ENCODE results near the gene PALM2AKAP2.

The PALM2AKAP2 gene

DNA sequence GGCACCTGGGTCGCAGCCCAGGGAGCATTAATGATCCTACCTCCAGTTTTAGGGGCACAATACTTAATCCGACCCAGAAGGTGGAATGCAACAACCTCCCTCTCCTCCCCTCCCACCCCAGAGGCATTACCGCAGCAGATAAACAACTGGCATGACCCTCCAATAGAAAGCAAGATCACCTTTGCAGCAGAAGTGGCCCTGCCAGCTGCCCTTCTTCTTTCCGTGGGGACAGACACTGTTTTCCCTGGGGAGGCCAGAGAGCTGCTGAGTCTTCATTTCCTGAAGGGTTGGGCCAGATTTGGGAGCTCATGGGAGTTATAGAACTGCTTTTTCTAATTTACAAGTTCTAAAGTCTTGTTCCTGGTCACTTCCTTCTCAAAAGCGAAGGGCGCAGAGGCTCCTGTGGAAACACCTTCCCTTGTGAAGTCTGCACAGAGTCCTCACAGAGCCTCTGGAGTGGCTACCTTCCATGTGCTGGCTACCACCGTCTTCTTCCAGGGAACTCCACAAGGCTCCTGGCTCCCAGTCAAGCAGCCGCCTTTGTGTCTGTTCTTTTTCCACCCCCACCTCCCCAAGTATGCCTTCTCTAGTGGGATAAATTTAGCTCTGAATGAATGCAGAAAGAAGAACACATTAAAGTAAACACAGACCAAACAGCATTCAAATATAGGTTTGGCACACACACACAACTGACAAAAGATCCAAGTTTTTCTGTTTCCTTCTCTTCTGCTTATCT lies 8.0 kb upstream of the PALM2AKAP2 start:
- no peak for DNase-seq (ENCODE audit: low read depth in 2 of 2)

DNA sequence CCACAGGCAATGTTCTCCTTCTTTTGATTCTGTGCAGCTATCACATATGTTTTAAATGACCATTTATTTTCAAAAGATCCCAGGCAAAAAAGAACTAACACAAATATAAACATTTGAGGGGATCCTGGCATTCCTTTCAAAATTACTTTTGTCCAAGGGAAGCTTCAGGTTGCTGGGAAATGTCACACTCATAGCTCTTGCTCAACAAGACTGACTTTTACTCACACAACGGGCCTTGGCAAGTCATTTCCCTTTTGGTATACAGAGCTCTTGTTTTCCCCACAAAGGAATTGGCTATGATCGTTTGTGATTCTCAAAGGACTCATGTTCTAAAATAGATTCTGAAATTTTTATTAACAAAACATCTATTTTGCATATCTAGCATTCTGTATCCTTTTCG lies 4.5 kb upstream of the PALM2AKAP2 start:
- no peak for DNase-seq (ENCODE audit: low read depth in 2 of 2)

DNA sequence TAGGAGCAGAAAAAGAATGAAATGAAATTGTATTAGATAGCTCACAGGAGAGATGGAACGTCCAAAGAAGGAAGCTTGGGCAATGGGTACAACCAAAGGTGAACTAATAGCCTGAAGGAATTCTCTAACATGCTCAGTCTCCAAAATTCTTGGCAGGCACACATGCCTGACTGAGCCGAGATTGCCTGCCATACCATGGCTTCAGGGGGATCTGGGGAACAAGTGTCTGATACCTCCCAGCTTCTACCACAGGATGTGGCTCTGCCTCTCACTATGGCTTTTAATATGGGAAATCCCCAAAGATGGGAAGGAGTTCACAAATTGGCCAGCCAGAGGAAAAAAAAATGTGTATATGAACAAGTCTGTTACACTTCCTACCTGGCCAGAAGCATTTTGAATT lies 3.6 kb upstream of the PALM2AKAP2 start:
- no peak for DNase-seq (ENCODE audit: low read depth in 2 of 2)

DNA sequence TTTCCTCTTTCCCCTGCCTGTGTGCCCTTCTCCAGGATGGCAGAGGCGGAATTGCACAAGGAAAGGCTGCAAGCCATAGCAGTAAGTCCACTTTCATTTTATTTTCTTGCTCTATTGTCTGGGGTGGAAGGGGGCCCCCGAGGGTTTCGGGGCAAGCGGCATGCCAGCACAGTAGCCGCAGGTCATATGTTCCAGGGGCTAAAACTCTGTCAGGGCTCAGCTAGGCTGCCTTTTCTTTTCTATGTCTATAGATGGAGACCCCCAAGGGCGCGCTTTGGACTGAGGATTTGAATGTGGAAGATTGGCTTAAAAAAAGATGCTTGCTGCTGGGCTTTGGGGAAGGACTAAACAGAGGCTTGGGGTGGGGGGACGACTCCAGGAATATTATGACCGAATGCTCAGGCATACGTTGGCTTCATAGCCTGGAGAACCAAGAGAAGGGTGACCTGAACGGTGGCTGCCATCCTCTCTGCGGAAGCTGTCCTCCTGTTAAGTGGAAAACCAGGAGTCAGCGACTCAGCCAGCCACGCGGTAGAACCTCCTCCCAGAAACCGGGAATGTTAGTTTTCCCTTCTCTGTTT lies 545 bp downstream of the PALM2AKAP2 start:
- DNase-seq (ENCODE audit: low read depth in 2 of 2), result no peak

DNA sequence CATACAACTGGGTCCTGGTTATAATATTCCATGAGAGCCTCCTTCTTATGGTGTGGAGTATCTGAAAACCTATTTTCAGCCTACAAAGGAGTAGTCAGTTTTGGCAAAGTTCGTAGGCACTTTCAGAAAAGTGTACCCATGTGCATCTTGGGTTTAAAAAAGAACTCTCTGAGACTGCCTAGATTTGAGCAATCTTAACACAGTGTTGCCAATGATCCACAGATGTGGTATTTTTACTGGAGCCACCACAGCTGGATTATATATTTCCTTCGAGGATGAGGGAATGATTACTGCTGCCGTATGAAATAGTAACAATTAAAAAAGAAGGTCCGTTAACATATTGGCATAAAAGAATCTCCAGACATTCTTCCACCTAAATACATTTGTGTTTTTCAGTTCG lies 1.1 kb downstream of the PALM2AKAP2 start:
- DNase-seq (ENCODE audit: low read depth in 2 of 2), result no peak

DNA sequence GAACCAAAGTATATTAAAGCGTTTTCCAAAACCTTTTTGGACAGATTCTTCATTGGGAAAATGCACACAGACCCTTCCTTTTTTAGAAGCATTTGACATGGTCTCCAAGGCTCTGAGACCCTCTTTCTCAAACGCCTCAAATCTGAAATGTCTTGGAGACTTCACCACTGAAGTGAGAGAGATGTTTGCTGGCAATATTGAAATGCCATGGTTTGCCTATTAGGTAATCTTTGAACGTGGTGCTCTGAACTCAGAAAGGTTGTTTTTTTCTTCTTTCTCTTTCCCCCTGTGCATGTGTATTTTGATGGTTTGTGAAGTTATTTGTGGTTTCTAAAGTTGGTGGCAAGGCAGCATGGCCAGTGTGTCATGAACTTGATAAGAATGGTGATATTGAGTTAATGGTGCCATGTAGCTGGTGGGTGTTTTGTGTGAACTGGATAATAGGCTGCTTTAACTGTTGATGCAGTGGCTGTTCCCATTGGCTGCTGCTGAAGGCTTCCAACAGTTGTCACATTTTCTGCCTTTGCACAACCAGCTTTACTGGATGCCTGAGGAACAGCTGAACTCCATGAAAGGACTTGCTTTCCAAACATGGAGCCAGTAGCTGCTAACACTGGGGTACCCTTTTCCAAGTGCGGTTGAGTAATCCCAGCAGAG lies 1.7 kb downstream of the PALM2AKAP2 start:
- no peak for DNase-seq (ENCODE audit: low read depth in 2 of 2)

DNA sequence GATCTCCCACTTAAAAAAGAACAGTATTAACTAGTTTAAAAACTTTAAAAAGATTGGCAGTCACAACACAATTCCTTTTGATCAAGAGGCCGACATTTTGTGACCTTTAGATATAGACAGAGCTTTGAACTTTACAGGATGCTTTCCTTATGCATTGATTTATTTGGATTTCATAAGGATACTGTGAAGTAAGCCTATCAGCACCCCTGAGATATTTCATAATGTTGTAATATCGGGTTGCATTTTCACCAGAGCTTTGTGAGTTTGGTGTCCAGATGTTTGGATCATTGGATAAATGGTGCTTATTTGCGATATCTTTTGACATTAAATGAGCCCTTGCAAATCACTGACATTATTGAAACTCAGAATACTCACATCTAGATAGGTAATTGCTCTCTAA lies 7.7 kb downstream of the PALM2AKAP2 start:
- DNase-seq (ENCODE audit: low read depth in 2 of 2), result no peak

DNA sequence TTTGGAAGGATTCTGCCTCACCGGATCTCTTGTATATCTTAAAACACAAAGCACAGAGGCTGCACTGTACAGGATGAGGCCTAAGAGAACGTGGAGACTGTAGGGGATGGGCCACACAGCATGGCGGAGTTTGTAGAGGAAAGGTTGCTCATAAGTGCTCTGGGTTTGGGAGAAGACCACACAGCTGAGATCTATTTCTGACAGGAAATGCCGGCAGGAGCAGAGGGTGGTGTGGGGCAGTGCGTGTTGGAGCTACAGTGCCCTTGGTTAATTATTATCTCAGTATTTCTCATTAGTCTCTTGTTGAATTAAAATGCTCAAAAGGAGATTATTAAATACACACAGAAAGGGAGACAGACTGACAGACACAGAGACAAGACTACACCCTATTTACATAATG lies 9.6 kb downstream of the PALM2AKAP2 start:
- no peak for DNase-seq (ENCODE audit: low read depth in 2 of 2)

DNA sequence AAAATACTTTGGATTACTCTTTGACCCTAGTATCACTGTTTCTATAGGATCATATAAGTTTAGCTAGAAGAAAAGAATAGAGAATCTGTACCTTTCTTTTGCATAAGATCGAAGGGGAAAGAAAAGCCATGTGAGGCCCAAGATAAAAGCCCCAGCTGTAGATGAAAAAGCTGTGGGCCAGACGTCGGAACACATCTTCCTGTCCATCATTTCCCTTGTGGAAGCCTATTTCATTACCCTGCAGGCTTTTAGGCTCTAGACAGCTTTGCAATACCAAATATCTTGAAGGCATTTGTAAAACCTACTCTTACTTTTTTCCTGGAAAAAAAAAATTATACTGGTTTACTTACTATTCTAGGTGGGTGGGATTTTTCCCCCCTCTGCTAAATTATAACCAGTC lies 10.0 kb downstream of the PALM2AKAP2 start:
- no peak for DNase-seq (ENCODE audit: low read depth in 2 of 2)

DNA sequence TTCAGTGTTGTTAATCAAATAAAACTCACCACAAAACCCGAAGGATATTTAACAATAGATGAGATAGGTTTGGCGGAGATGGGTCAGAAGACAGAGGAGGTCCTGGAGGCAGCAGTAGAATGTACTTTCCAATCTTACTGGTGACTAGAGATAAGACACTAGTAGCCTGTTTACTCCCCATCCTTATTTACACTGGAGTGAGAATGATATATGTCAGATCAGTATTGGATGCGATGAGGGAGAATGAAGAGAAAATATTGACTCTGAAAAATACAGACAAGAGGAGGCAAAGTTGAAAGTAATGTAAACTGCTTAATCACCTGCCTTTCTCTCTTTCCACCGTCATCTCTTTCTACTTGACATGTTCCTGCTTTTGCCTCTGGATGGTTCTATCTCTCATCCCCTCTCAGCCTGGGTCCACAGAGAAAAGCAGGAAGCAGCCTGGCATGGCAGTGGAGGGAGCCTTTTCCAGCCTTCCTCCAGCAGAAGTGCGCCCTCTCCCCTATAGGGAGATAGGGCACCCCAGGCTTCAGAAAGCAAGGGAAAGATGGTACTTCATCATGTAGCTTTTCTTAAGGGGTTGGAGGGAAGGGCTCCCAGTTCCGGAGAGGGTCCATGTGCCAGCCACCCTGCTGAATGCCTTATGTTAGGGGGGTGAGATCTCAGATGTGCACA lies 11.1 kb downstream of the PALM2AKAP2 start:
- no peak for DNase-seq (ENCODE audit: low read depth in 2 of 2)

DNA sequence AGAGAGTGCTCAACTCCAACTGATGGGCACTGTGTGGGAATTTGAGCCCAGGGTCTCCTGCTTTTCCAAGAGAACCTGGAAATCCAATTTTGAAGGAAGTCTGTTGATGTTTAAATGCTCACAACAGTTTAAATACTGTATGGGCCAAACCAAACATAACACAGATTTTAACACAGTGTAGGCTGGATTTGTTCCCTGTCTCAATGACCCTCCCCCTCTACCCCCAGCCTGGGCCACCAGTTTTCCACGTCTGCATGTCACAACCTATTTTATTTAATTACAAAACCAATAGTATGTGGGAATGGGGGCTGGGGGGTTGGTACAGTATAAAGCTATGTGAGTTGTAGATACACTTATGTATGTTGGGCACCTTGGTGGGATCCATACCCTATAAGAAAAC lies 11.7 kb downstream of the PALM2AKAP2 start:
- no peak for DNase-seq (ENCODE audit: low read depth in 2 of 2)

DNA sequence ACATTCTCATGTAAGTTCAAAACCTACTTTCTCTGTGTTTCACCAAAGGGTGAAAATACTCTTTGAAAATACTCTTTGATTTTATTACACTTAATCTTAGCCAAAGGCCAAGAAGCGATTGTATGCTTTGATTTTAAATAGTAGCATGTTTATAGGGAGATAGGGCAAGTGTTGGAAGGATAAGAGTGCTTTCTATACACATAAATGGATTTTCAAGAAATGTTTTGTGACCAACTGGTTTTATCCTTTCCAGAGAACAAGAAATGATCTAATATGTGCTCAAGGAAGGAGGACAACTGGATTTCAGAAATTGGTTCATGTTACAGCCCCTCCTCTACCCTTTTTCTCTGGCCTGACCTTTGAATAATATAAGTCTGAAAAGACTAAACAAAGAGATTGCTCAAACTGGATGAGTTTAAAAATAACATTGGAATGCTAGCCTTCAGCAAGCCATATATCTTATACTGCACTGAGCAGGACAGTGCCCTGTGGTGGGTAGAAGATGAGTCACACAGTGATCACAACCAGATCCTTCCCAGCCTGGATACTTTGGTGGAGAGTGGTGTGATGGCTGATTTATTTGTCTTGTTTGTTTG lies 13.1 kb downstream of the PALM2AKAP2 start:
- DNase-seq (ENCODE audit: low read depth in 2 of 2), result no peak

DNA sequence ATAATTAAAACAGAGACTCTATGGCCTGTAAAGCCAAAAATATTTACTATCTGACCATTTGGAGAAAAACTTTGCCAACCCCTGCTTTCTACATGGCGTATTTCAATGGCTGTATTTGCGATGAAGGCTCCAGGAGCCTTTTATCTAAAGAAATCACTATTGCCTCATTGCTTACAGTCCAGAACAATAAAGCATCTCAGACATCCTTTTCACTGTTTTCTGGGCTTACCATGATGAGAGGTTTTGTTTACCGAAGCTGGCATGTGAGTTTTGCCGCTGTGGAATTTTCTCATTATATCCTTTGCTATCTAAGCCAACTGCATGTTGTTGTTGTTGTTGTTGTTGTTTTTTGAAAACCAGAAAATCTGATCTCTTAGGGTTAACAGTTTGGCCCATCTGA lies 13.9 kb downstream of the PALM2AKAP2 start:
- DNase-seq (ENCODE audit: low read depth in 2 of 2), result no peak

DNA sequence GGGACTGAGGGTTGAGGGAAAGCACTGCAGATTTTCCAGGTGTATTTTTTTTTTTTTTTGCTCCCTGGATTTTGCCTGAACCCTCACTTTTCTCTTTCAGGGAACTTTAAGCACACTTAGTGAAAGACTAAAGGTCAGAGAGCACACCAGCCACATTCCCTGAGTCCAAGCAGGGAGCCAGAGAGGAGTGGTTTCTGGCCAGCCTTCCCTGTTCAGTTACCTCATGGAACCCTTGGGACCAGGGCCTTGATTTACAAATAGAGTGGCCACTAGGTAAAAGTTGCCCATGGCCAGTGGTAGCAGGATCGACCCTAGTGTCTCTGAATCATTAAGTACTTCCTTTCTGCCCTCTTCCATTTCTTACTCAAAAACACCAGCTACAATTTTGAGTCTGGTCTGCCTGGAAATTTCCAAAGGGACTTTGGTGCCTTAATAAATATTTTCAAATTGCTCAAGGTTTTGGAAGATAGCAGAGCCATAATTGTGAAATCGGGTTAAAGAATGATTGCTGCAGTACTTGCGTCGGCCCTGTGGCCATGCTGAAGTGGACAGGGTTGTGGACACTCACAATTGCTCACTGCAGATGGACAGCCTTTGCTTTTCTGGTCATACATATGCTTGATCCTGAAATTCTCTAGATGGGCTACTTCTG lies 14.5 kb downstream of the PALM2AKAP2 start:
- DNase-seq (ENCODE audit: low read depth in 2 of 2), result no peak

DNA sequence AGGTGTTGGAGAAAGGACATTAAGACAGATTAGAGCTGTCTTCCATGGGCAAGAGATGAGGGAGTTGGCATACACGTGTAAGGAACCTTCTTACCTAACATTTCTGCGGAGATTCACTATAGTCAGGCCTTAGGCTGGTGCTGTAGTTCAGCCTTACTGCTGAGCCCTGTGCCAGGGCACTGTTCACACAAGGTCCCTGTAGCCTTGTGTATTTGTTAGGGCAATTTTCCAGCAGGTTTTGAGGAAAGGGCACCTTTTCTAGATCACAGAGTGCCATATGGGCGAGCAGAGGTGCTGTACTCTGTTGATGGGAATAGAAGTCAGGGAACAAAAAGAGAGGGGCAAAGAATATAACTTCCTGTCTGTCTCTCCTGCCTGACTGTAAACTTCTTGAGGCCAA lies 15.6 kb downstream of the PALM2AKAP2 start:
- no peak for DNase-seq (ENCODE audit: low read depth in 2 of 2)

DNA sequence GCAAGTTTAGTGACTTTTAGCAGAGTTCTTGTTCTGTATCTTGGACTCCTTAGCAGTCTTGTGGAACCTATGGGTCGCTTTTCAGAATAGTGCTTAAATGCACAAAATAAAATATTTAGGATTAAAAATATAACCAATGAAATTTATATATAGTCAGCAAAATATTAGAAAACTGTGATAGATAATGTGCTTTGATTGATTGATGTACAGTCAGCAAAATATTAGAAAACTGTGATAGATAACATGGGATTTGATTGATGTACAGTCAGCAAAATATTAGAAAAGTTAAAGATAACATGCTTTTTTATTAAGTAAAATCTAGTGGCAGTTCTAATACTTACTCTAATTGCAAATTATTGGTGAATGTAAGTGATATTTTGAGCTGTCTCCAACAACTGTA lies 16.1 kb downstream of the PALM2AKAP2 start:
- DNase-seq (ENCODE audit: low read depth in 2 of 2), result no peak

DNA sequence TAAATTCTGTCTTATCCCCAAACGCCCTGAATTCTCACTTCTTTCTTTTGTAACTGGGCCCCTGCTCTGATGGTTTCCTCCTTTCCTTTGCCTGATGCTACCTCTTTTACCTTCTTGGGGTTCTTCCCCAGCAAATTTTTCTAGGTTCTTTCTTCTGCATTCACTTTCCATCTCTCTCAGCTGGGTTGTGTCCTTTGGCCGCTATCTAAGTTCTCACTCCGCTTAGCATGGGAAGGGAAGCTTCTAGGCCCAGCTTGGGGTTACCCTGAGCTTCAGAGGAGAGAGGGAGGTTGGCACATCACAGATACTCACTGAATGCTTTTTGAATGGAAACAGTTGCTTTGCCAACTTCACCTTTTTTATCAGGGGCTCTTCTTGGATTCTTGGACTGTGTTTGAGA lies 17.0 kb downstream of the PALM2AKAP2 start:
- DNase-seq (ENCODE audit: low read depth in 2 of 2), result no peak

DNA sequence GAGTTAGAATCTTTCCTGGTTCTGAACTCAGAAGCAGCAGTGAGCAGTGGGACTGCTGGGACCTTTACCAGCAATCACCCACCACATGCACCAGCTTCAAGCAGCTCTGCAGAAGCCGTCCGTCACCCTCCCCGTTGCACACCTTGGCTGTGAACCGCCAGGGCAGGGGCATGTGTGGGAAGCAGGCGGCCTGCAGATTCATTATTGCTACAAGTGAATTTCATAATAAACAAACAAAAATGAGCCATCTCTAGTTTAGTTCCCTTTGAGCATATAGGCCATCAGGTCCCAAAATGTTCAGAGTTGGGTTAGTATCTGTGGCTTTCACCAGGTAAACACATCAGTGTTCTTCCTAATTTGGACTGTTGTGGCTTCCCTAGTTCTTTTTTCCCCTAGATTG lies 17.5 kb downstream of the PALM2AKAP2 start:
- DNase-seq (ENCODE audit: low read depth in 2 of 2), result no peak

DNA sequence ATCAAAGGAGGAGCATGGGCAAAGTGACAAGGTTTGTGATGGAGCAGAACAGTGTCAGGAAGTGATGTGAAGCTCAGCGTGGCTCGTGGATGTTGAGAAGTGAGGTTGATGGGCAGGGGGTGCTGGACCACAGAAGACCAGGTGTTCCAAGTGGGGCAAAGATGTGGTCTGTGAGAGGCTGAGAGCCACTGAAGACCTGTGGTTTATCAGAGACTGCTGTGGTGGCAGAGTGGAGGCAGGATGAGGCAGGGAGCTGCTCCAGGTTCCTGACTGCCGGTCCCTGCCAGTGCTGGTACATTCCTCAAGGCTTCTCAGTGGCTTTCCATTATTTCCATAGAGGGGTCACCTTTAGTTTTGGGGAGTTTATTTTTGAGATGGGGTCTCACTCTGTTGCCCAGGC lies 19.1 kb downstream of the PALM2AKAP2 start:
- DNase-seq (ENCODE audit: low read depth in 2 of 2), result no peak

DNA sequence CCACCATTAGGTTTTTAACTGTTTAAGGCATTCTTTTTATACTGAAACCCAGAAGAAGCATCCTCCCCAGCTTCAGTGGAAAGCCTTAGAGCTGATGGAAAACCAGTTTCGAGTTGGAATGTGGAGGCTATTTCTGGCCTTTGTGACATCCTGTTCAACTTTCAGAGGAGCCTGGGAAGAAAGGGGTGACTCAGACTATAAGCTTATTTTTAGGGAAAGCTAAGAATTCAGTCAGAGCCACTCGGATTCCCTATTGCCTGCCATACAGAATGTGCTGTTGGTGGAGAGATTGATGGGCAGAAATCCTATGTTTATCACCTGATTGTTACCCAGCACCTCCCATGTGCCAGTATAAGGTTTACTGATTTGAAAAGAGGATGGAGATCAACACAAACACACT lies 19.8 kb downstream of the PALM2AKAP2 start:
- no peak for DNase-seq (ENCODE audit: low read depth in 2 of 2)

DNA sequence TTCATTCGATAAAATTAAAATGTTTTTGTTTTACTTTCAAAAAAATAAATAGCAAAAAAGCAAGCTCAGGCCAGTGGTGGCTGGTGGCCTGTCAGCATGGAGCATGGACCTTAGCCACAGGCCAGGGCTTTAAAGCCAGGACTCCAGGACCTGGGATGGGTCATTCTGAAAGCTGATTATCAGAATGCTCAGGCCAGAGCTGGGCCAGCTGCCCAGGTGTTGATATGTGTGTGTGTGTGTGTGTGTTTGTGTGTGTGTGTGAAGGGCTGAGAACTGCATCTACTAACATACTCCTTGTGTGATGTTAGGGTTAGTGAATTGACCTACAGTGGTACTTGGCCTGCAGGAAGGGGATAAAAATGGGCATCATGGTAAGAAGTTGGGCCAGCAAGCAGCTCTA lies 21.5 kb downstream of the PALM2AKAP2 start:
- DNase-seq (ENCODE audit: low read depth in 2 of 2), result no peak

DNA sequence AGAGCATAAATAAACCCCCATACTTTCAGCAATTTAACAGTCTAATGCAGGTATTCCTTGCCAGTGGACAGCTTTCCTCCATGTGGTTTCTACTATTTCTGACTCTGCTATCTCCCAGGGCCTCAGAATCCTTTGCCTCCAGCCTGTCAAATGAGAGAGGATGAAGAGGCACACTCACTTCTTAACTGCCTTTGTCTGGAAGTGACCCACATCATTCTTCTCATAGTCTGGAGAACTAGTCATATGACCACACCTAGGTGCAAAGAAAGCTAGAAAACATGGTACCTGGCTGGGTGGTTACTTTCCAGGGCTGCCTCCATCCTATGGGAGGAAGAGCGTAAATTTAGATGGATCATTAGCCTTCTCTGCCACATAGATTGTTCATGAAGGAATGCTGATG lies 22.5 kb downstream of the PALM2AKAP2 start:
- DNase-seq (ENCODE audit: low read depth in 2 of 2), result no peak

All from stimulated activated CD8-positive, alpha-beta memory T cell treated with anti-CD3 and anti-CD28 coated beads, Interleukin-7, amount 100 ng/mL, for 4 hours (primary cell).